Fibroblast of skin of right biceps (primary cell): ENCODE results near the gene GSTK1.
"Not testable (repeated sequence)": the region's sequence is repeated elsewhere in the genome, so short reads cannot be mapped to it uniquely, and the experiment has no call there.

Source experiments
- DNase-seq: peaks from one replicate; pipeline ENCODE4 v3.0.0-alpha.2; 2013

GSTK1 gene

GRCh38 chr7:143263266-143264195 is at the start of gene GSTK1:
Gene GSTK1 (plus strand): TSS chr7:143263441. CDS start chr7:143263514, 73 bp downstream.
- DNase-seq: peak; percentile 68

GRCh38 chr7:143213478-143213877 is 49.8 kb upstream of the GSTK1 start:
- not testable (repeated sequence) for DNase-seq

- DNase-seq: peak; percentile 78
Measured at GRCh38 chr7:143214789-143215679, 48.2 kb upstream of the GSTK1 start.

GRCh38 chr7:143216151-143216550 is 47.1 kb upstream of the GSTK1 start:
- peak; percentile 19 for DNase-seq

- no peak for DNase-seq
Measured at GRCh38 chr7:143216686-143217085, 46.6 kb upstream of the GSTK1 start.

GRCh38 chr7:143217806-143218205 is 45.4 kb upstream of the GSTK1 start:
- DNase-seq: no peak

- no peak for DNase-seq
Measured at GRCh38 chr7:143221286-143221685, 42.0 kb upstream of the GSTK1 start.

GRCh38 chr7:143221737-143222136 is 41.5 kb upstream of the GSTK1 start, which contains the start of gene TAS2R40:
Gene TAS2R40 (plus strand): TSS chr7:143222037. CDS start chr7:143222079, 42 bp downstream.
- DNase-seq: no peak

- DNase-seq: no peak
Measured at GRCh38 chr7:143222782-143223181, 40.5 kb upstream of the GSTK1 start.

GRCh38 chr7:143223784-143224183 is 39.5 kb upstream of the GSTK1 start:
- DNase-seq: no peak

GRCh38 chr7:143225047-143225446 is 38.2 kb upstream of the GSTK1 start:
- DNase-seq: no peak

- DNase-seq: no peak
Measured at GRCh38 chr7:143227806-143228205, 35.4 kb upstream of the GSTK1 start.

- peak; percentile 19 for DNase-seq
Measured at GRCh38 chr7:143229054-143229790, 34.0 kb upstream of the GSTK1 start.

GRCh38 chr7:143230602-143231457 is 32.4 kb upstream of the GSTK1 start:
- no peak for DNase-seq

- DNase-seq: no peak
Measured at GRCh38 chr7:143233816-143234532, 29.3 kb upstream of the GSTK1 start.

- no peak for DNase-seq
Measured at GRCh38 chr7:143234533-143234875, 28.7 kb upstream of the GSTK1 start.

GRCh38 chr7:143235561-143235960 is 27.7 kb upstream of the GSTK1 start:
- DNase-seq: no peak

GRCh38 chr7:143236408-143236990 is 26.7 kb upstream of the GSTK1 start:
- no peak for DNase-seq

- no peak for DNase-seq
Measured at GRCh38 chr7:143237366-143237765, 25.9 kb upstream of the GSTK1 start.

GRCh38 chr7:143238289-143238980 is 24.8 kb upstream of the GSTK1 start:
- no peak for DNase-seq
